T-helper 2 cell treated with Interferon-gamma antibody and Interleukin-4, amounts not matched to agents 5 μg/mL and 100 μg/mL, for 36 hours (primary cell): Measurements from ENCODE around the gene AHRR.

ENCODE experiments used
- DNase-seq: peaks from one replicate; pipeline ENCODE4 v3.0.0; 2021; ENCODE audit warnings: low spot score
- H3K27ac Mint-ChIP-seq: one replicate; pipeline ENCODE4 v1.8.0; 2021; ENCODE audit warnings: mild to moderate bottlenecking, mixed read lengths
- H3K27me3 Mint-ChIP-seq: one replicate; pipeline ENCODE4 v1.8.0; 2021; ENCODE audit warnings: low read depth, mixed read lengths
- H3K36me3 Mint-ChIP-seq: one replicate; pipeline ENCODE4 v1.8.0; 2021; ENCODE audit warnings: low read depth, mixed read lengths
- H3K4me1 Mint-ChIP-seq: one replicate; pipeline ENCODE4 v1.8.0; 2021; ENCODE audit warnings: low read depth, mixed read lengths
- H3K4me3 Mint-ChIP-seq: one replicate; pipeline ENCODE4 v1.8.0; 2022; ENCODE audit warnings: mild to moderate bottlenecking, moderate library complexity, mixed read lengths
- H3K9me3 Mint-ChIP-seq: one replicate; pipeline ENCODE4 v1.8.0; 2021; ENCODE audit warnings: mixed read lengths

Gene AHRR

GRCh38 chr5:463952-464351, 142.4 kb downstream of the AHRR start:
- Mint-ChIP-seq H3K27ac (peak overlapping the region; percentile 83), H3K4me1 (peaks cover 31% of the 10 kb centered on the region), H3K27me3 (no peaks in the 10 kb centered on the region), H3K4me3 (peak overlapping the region; percentile 46), H3K9me3 (no peaks in the 10 kb centered on the region), H3K36me3 (peaks cover 59% of the 10 kb centered on the region)
- peak; percentile 67 for DNase-seq

- H3K9me3 Mint-ChIP-seq, result no peaks in the 10 kb centered on the region
- peak overlapping the region; percentile 83 for H3K27ac Mint-ChIP-seq
- H3K4me3 Mint-ChIP-seq, result no peak overlapping the region
- DNase-seq, result no peak
- no peaks in the 10 kb centered on the region for H3K27me3 Mint-ChIP-seq
- peaks cover 26% of the 10 kb centered on the region for H3K4me1 Mint-ChIP-seq
- H3K36me3 Mint-ChIP-seq, result peaks cover 55% of the 10 kb centered on the region
Measured at GRCh38 chr5:464446-464842, 142.9 kb downstream of the AHRR start.

GRCh38 chr5:464843-465590, 143.5 kb downstream of the AHRR start:
- no peaks in the 10 kb centered on the region for H3K9me3 Mint-ChIP-seq
- peaks cover 52% of the 10 kb centered on the region for H3K36me3 Mint-ChIP-seq
- DNase-seq, result no peak
- no peak overlapping the region for H3K27ac Mint-ChIP-seq
- no peak overlapping the region for H3K4me3 Mint-ChIP-seq
- H3K4me1 Mint-ChIP-seq, result peaks cover 23% of the 10 kb centered on the region
- no peaks in the 10 kb centered on the region for H3K27me3 Mint-ChIP-seq

- Mint-ChIP-seq H3K4me3 (no peak overlapping the region), H3K27me3 (no peaks in the 10 kb centered on the region), H3K4me1 (peaks cover 20% of the 10 kb centered on the region), H3K27ac (no peak overlapping the region), H3K9me3 (no peaks in the 10 kb centered on the region), H3K36me3 (peaks cover 48% of the 10 kb centered on the region)
- DNase-seq, result no peak
Measured at GRCh38 chr5:465591-466403, 144.3 kb downstream of the AHRR start.

- peaks cover 21% of the 10 kb centered on the region for H3K4me1 Mint-ChIP-seq
- H3K36me3 Mint-ChIP-seq, result peaks cover 48% of the 10 kb centered on the region
- no peak for DNase-seq
- H3K27me3 Mint-ChIP-seq, result no peaks in the 10 kb centered on the region
- no peak overlapping the region for H3K27ac Mint-ChIP-seq
- H3K9me3 Mint-ChIP-seq, result no peaks in the 10 kb centered on the region
- H3K4me3 Mint-ChIP-seq, result no peak overlapping the region
Measured at GRCh38 chr5:466661-467310, 145.3 kb downstream of the AHRR start.

- Mint-ChIP-seq H3K36me3 (peaks cover 37% of the 10 kb centered on the region), H3K4me3 (no peak overlapping the region), H3K9me3 (no peaks in the 10 kb centered on the region), H3K4me1 (peaks cover 18% of the 10 kb centered on the region), H3K27me3 (no peaks in the 10 kb centered on the region), H3K27ac (no peak overlapping the region)
- DNase-seq, result no peak
Measured at GRCh38 chr5:468401-468800, 146.9 kb downstream of the AHRR start.

GRCh38 chr5:469752-470483, 148.4 kb downstream of the AHRR start:
- Mint-ChIP-seq H3K27ac (no peak overlapping the region), H3K27me3 (peaks cover 6% of the 10 kb centered on the region), H3K9me3 (no peaks in the 10 kb centered on the region), H3K36me3 (peaks cover 28% of the 10 kb centered on the region), H3K4me1 (peaks cover 14% of the 10 kb centered on the region), H3K4me3 (peak overlapping the region; percentile 7)
- no peak for DNase-seq

GRCh38 chr5:470961-471749, 149.6 kb downstream of the AHRR start:
- H3K4me1 Mint-ChIP-seq, result peaks cover 14% of the 10 kb centered on the region
- H3K27me3 Mint-ChIP-seq, result peaks cover 9% of the 10 kb centered on the region
- H3K9me3 Mint-ChIP-seq, result no peaks in the 10 kb centered on the region
- no peak for DNase-seq
- H3K36me3 Mint-ChIP-seq, result peaks cover 23% of the 10 kb centered on the region
- peak overlapping the region; percentile 79 for H3K27ac Mint-ChIP-seq
- peak overlapping the region; percentile 85 for H3K4me3 Mint-ChIP-seq

- H3K27me3 Mint-ChIP-seq, result peaks cover 9% of the 10 kb centered on the region
- peak overlapping the region; percentile 85 for H3K4me3 Mint-ChIP-seq
- H3K27ac Mint-ChIP-seq, result peak overlapping the region; percentile 79
- peaks cover 14% of the 10 kb centered on the region for H3K4me1 Mint-ChIP-seq
- no peak for DNase-seq
- H3K36me3 Mint-ChIP-seq, result peaks cover 20% of the 10 kb centered on the region
- H3K9me3 Mint-ChIP-seq, result no peaks in the 10 kb centered on the region
Measured at GRCh38 chr5:471750-472058, 150.2 kb downstream of the AHRR start.

- H3K4me3 Mint-ChIP-seq, result peak overlapping the region; percentile 85
- H3K36me3 Mint-ChIP-seq, result peaks cover 18% of the 10 kb centered on the region
- H3K27me3 Mint-ChIP-seq, result peaks cover 9% of the 10 kb centered on the region
- H3K9me3 Mint-ChIP-seq, result no peaks in the 10 kb centered on the region
- DNase-seq, result no peak
- peaks cover 14% of the 10 kb centered on the region for H3K4me1 Mint-ChIP-seq
- peak overlapping the region; percentile 79 for H3K27ac Mint-ChIP-seq
Measured at GRCh38 chr5:472076-472655, 150.7 kb downstream of the AHRR start.

GRCh38 chr5:472656-473550, 151.4 kb downstream of the AHRR start:
- DNase-seq, result peak; percentile 89
- Mint-ChIP-seq H3K9me3 (no peaks in the 10 kb centered on the region), H3K36me3 (peaks cover 18% of the 10 kb centered on the region), H3K27me3 (peaks cover 9% of the 10 kb centered on the region), H3K27ac (peak overlapping the region; percentile 86), H3K4me3 (peak overlapping the region; percentile 85), H3K4me1 (peaks cover 14% of the 10 kb centered on the region)

- peak; percentile 22 for DNase-seq
- Mint-ChIP-seq H3K9me3 (no peaks in the 10 kb centered on the region), H3K27ac (no peak overlapping the region), H3K27me3 (peaks cover 9% of the 10 kb centered on the region), H3K4me1 (peaks cover 14% of the 10 kb centered on the region), H3K4me3 (peak overlapping the region; percentile 88), H3K36me3 (peaks cover 15% of the 10 kb centered on the region)
Measured at GRCh38 chr5:473551-474192, 152.2 kb downstream of the AHRR start.
